H9 (cell line): ENCODE data around the gene SPINT2. TPM values are rescaled to one million over a fixed set of nuclear protein-coding genes. Genes with fewer than 3 reads are reported as not detected.
A peak's percentile ranks its signal among the peaks of the same experiment; 100 is the strongest.

ENCODE experiments used
- DNase-seq: peaks from one replicate; pipeline ENCODE4 v3.0.0-alpha.2; 2017
- H2AFZ ChIP-seq: one replicate; pipeline ENCODE4 v1.6.1; 2013; ENCODE audit warnings: mild to moderate bottlenecking, low read length, control low read depth, moderate library complexity
- H2AK5ac ChIP-seq: 2 replicates; pipeline ENCODE4 v1.6.1; 2013; ENCODE audit warnings: low read length, control low read depth, mixed read lengths; ENCODE audit not compliant: insufficient read length
- H2BK120ac ChIP-seq: one replicate; pipeline ENCODE4 v1.6.1; 2013; ENCODE audit warnings: low read depth, mild to moderate bottlenecking, low read length, control low read depth, inconsistent platforms; ENCODE audit not compliant: poor library complexity, severe bottlenecking
- H2BK12ac ChIP-seq: 2 replicates; pipeline ENCODE4 v1.6.1; 2013; ENCODE audit warnings: low read length, control low read depth, mixed read lengths, low read depth; ENCODE audit not compliant: insufficient read length
- H2BK15ac ChIP-seq: 2 replicates; pipeline ENCODE4 v1.6.1; 2013; ENCODE audit warnings: low read depth, low read length, control low read depth
- H2BK20ac ChIP-seq: one replicate; pipeline ENCODE4 v1.6.1; 2013; ENCODE audit warnings: low read depth, mild to moderate bottlenecking, low read length, control low read depth, inconsistent platforms; ENCODE audit not compliant: poor library complexity, severe bottlenecking
- H2BK5ac ChIP-seq: 2 replicates; pipeline ENCODE4 v1.6.1; 2013; ENCODE audit warnings: low read length, control low read depth, mixed read lengths; ENCODE audit not compliant: insufficient read length
- H3K14ac ChIP-seq: 2 replicates; pipeline ENCODE4 v1.6.1; 2013; ENCODE audit warnings: low read length, control low read depth; ENCODE audit not compliant: insufficient read depth
- H3K18ac ChIP-seq: 2 replicates; pipeline ENCODE4 v1.6.1; 2013; ENCODE audit warnings: low read depth, mild to moderate bottlenecking, mixed read lengths, low read length, control low read depth; ENCODE audit not compliant: insufficient read length
- H3K23ac ChIP-seq: 2 replicates; pipeline ENCODE4 v1.6.1; 2013; ENCODE audit warnings: low read length, control low read depth, mixed read lengths, low read depth; ENCODE audit not compliant: insufficient read length
- H3K23me2 ChIP-seq: 2 replicates; pipeline ENCODE4 v1.6.1; 2013; ENCODE audit warnings: low read depth, mild to moderate bottlenecking, mixed read lengths, low read length, control low read depth; ENCODE audit not compliant: insufficient read length, poor library complexity, severe bottlenecking
- H3K27ac ChIP-seq: 2 replicates; pipeline ENCODE4 v1.5.1; 2013; ENCODE audit warnings: low read length, control low read depth, mixed read lengths, low read depth; ENCODE audit not compliant: insufficient read length
- H3K27me3 ChIP-seq: 2 replicates; pipeline ENCODE4 v1.6.1; 2013; ENCODE audit warnings: low read length, control low read depth, inconsistent platforms; ENCODE audit not compliant: insufficient read depth
- H3K4ac ChIP-seq: 2 replicates; pipeline ENCODE4 v1.6.1; 2013; ENCODE audit warnings: low read depth, mild to moderate bottlenecking, control low read depth, inconsistent platforms, low read length, moderate library complexity
- H3K4me1 ChIP-seq: 2 replicates; pipeline ENCODE4 v1.6.1; 2013; ENCODE audit warnings: low read length, control low read depth, inconsistent platforms; ENCODE audit not compliant: insufficient read depth
- H3K4me2 ChIP-seq: 2 replicates; pipeline ENCODE4 v1.6.1; 2013; ENCODE audit warnings: low read length, control low read depth, mixed read lengths; ENCODE audit not compliant: insufficient read length, insufficient read depth
- H3K56ac ChIP-seq: 2 replicates; pipeline ENCODE4 v1.6.1; 2013; ENCODE audit warnings: low read depth, mild to moderate bottlenecking, mixed read lengths, low read length, control low read depth; ENCODE audit not compliant: insufficient read length
- H3K79me1 ChIP-seq: 2 replicates; pipeline ENCODE4 v1.6.1; 2013; ENCODE audit warnings: low read depth, mild to moderate bottlenecking, moderate library complexity, low read length, control low read depth, inconsistent platforms; ENCODE audit not compliant: insufficient read depth, poor library complexity, severe bottlenecking
- H3K79me2 ChIP-seq: 2 replicates; pipeline ENCODE4 v1.6.1; 2013; ENCODE audit warnings: low read length, control low read depth, inconsistent platforms; ENCODE audit not compliant: insufficient read depth
- H3K9ac ChIP-seq: 2 replicates; pipeline ENCODE4 v1.6.1; 2013; ENCODE audit warnings: low read length, control low read depth, mixed read lengths; ENCODE audit not compliant: insufficient read length; ENCODE audit errors: extremely low read depth
- H3K9me3 ChIP-seq: one replicate; pipeline ENCODE4 v1.6.1; 2013; ENCODE audit warnings: low read depth, low read length, inconsistent platforms; ENCODE audit not compliant: control insufficient read depth
- H3T11ph ChIP-seq: one replicate; pipeline ENCODE4 v1.6.1; 2013; ENCODE audit warnings: mild to moderate bottlenecking, low read length, control low read depth, inconsistent platforms
- H4K20me1 ChIP-seq: one replicate; pipeline ENCODE4 v1.6.1; 2013; ENCODE audit not compliant: control insufficient read depth, insufficient read length, insufficient read depth
- H4K5ac ChIP-seq: 2 replicates; pipeline ENCODE4 v1.6.1; 2013; ENCODE audit warnings: low read depth, mild to moderate bottlenecking, mixed read lengths, low read length, control low read depth; ENCODE audit not compliant: insufficient read length
- H4K8ac ChIP-seq: replicated peaks from 2 replicates; pipeline ENCODE4 v1.6.1; 2013; ENCODE audit warnings: low read length, control low read depth, mixed read lengths, low read depth; ENCODE audit not compliant: insufficient read length
- H4K91ac ChIP-seq: 2 replicates; pipeline ENCODE4 v1.6.1; 2013; ENCODE audit warnings: low read depth, mild to moderate bottlenecking, moderate library complexity, mixed read lengths, low read length, control low read depth; ENCODE audit not compliant: insufficient read length
- H3K27ac Mint-ChIP-seq, 3 experiments: 2 replicates in 2 of 3; 3 replicates in 1 of 3; pipeline ENCODE4 v1.8.0; 2020 to 2021; ENCODE audit warnings: mixed read lengths in 3 of 3, mild to moderate bottlenecking in 1 of 3, moderate library complexity in 1 of 3
- H3K27me3 Mint-ChIP-seq: 2 replicates; pipeline ENCODE4 v1.8.0; 2021; ENCODE audit warnings: low read depth, mild to moderate bottlenecking, moderate library complexity, mixed read lengths
- H3K36me3 Mint-ChIP-seq, 3 experiments: 2 replicates in 2 of 3; 3 replicates in 1 of 3; pipeline ENCODE4 v1.8.0; 2020 to 2021; ENCODE audit warnings: low read depth in 3 of 3, mixed read lengths in 3 of 3; ENCODE audit not compliant: insufficient read depth in 1 of 3
- H3K4me1 Mint-ChIP-seq, 2 experiments: 2 replicates each; pipeline ENCODE4 v1.8.0; 2020; ENCODE audit warnings: mixed read lengths in 2 of 2
- H3K4me3 Mint-ChIP-seq, 2 experiments: 2 replicates in 1 of 2; 3 replicates in 1 of 2; pipeline ENCODE4 v1.8.0; 2020 to 2021; ENCODE audit warnings: mild to moderate bottlenecking in 2 of 2, mixed read lengths in 2 of 2, moderate library complexity in 1 of 2
- H3K9me3 Mint-ChIP-seq, 2 experiments: 2 replicates in 1 of 2; 3 replicates in 1 of 2; pipeline ENCODE4 v1.8.0; 2020; ENCODE audit warnings: mild to moderate bottlenecking in 2 of 2, mixed read lengths in 2 of 2, moderate library complexity in 1 of 2
- CTCF ChIP-seq: fragments of 200-600 bp; sonication (generic); conservative IDR thresholded peaks from 3 replicates; pipeline ENCODE4 v1.8.0; 2021; ENCODE audit warnings: antibody characterized with exemption, mild to moderate bottlenecking
- WGBS: extraction: QIAGEN DNeasy Blood & Tissue Kit; methylation state at CpG from one replicate; pipeline ENCODE4 v1.1.7; 2013; ENCODE audit warnings: missing lambda C conversion rate, low lambda C conversion rate, mixed read lengths; ENCODE audit not compliant: insufficient read length; ENCODE audit errors: extremely low coverage; 5-methylcytosine and 5-hydroxymethylcytosine counted together
- total RNA-seq: library from RNA; stranded (reverse); gene quantifications from 2 replicates; pipeline ENCODE4 v1.2.1, GENCODE V29; 2021

SPINT2 gene
- total RNA-seq, 1 experiment from 2014 or later, result 283 TPM

GRCh38 chr19:38294090-38294489, 29.7 kb downstream of the SPINT2 start:
- no peak overlapping the region for H2AK5ac ChIP-seq
- H3K4me2 ChIP-seq, result no peak overlapping the region
- H2AFZ ChIP-seq, result no peak overlapping the region
- no peak overlapping the region for H3K23ac ChIP-seq
- H2BK5ac ChIP-seq, result no peak overlapping the region
- H4K91ac ChIP-seq, result no peak overlapping the region
- no peak overlapping the region for H4K5ac ChIP-seq
- no peak for TF ChIP-seq CTCF
- no peak overlapping the region for H2BK20ac ChIP-seq
- H3K4me1 ChIP-seq, result no peaks in the 10 kb centered on the region
- H3K9me3 ChIP-seq, result no peaks in the 10 kb centered on the region
- H3K14ac ChIP-seq, result no peak overlapping the region; the same call in 1 of the 2 replicates
- Mint-ChIP-seq H3K27me3 (peaks cover 3% of the 10 kb centered on the region), H3K4me1 (peaks cover 3% of the 10 kb centered on the region in 2 experiments; a peak in 3 of 4 replicates), H3K27ac (peak overlapping the region in 1 of 3 experiments; percentile 84; a peak in 1 of 7 replicates), H3K9me3 (peaks cover 0 to 5% of the 10 kb centered on the region in 2 experiments; a peak in 1 of 5 replicates), H3K36me3 (peaks cover 24 to 41% (median 40%) of the 10 kb centered on the region in 3 experiments; a peak in 6 of 7 replicates), H3K4me3 (no peak overlapping the region)
- H3K4ac ChIP-seq, result no peak overlapping the region
- no peak overlapping the region for H3K9ac ChIP-seq
- H3K79me2 ChIP-seq, result no peaks in the 10 kb centered on the region
- no peaks in the 10 kb centered on the region for H3K79me1 ChIP-seq
- H4K8ac ChIP-seq, result no peak overlapping the region
- H3K27ac ChIP-seq, result no peak overlapping the region
- no peak overlapping the region for H2BK120ac ChIP-seq
- no peaks in the 10 kb centered on the region for H3K27me3 ChIP-seq
- no peak overlapping the region for H3K56ac ChIP-seq
- no CpG with 5 or more reads among the region's 8 CpGs for WGBS
- H2BK15ac ChIP-seq, result no peak overlapping the region
- H3T11ph ChIP-seq, result no peak overlapping the region
- no peak overlapping the region for H2BK12ac ChIP-seq
- H3K18ac ChIP-seq, result no peak overlapping the region
- no peaks in the 10 kb centered on the region for H3K23me2 ChIP-seq
- DNase-seq, result no peak
- no peaks in the 10 kb centered on the region for H4K20me1 ChIP-seq
